Glutamatergic neuron (in vitro differentiated cells): ENCODE results near the gene STK17B. TPM values are rescaled to one million over a fixed set of nuclear protein-coding genes. Genes with fewer than 3 reads are reported as not detected.

Source experiments
- DNase-seq: peaks from one replicate; pipeline ENCODE4 v3.0.0; 2022
- H3K27ac Mint-ChIP-seq: one replicate; pipeline ENCODE4 v1.8.0; 2020; ENCODE audit warnings: mild to moderate bottlenecking, mixed read lengths, inconsistent platforms; ENCODE audit not compliant: unreplicated experiment
- H3K27me3 Mint-ChIP-seq: one replicate; pipeline ENCODE4 v1.8.0; 2020; ENCODE audit warnings: mild to moderate bottlenecking, moderate library complexity, mixed read lengths, inconsistent platforms; ENCODE audit not compliant: unreplicated experiment
- H3K36me3 Mint-ChIP-seq: one replicate; pipeline ENCODE4 v1.8.0; 2020; ENCODE audit warnings: mild to moderate bottlenecking, mixed read lengths, inconsistent platforms; ENCODE audit not compliant: unreplicated experiment
- H3K4me1 Mint-ChIP-seq: one replicate; pipeline ENCODE4 v1.8.0; 2020; ENCODE audit warnings: mild to moderate bottlenecking, low read depth, mixed read lengths, inconsistent platforms; ENCODE audit not compliant: unreplicated experiment
- H3K4me3 Mint-ChIP-seq: one replicate; pipeline ENCODE4 v1.8.0; 2020; ENCODE audit warnings: mild to moderate bottlenecking, mixed read lengths, inconsistent platforms; ENCODE audit not compliant: unreplicated experiment
- H3K9me3 Mint-ChIP-seq: one replicate; pipeline ENCODE4 v1.8.0; 2020; ENCODE audit warnings: mild to moderate bottlenecking, moderate library complexity, mixed read lengths, inconsistent platforms; ENCODE audit not compliant: unreplicated experiment
- CTCF ChIP-seq: fragments of 200-600 bp; sonication (generic); IDR thresholded peaks from one replicate; pipeline ENCODE4 v1.5.0; 2021; ENCODE audit not compliant: partially characterized antibody, unreplicated experiment
- total RNA-seq: library from RNA; stranded (reverse); fragmentation: NEBNext Ultra II Directional; extraction: Animal tissue kit (Norgen Biotek cat#: 25700); gene quantifications from one replicate; pipeline ENCODE4 v1.2.1, GENCODE V29; 2021; ENCODE audit not compliant: unreplicated experiment

STK17B gene
- total RNA-seq, 1 donor from 2014 or later, result 2.5 TPM

- H3K4me3 Mint-ChIP-seq, result no peak overlapping the region
- TF ChIP-seq CTCF, result no peak
- H3K9me3 Mint-ChIP-seq, result no peaks in the 10 kb centered on the region
- H3K27me3 Mint-ChIP-seq, result no peaks in the 10 kb centered on the region
- no peak for DNase-seq
- H3K36me3 Mint-ChIP-seq, result no peaks in the 10 kb centered on the region
- no peak overlapping the region for H3K27ac Mint-ChIP-seq
- H3K4me1 Mint-ChIP-seq, result no peaks in the 10 kb centered on the region
Measured at GRCh38 chr2:196103626-196104025, 67.8 kb downstream of the STK17B start.

GRCh38 chr2:196101325-196101991 lies 69.9 kb downstream of the STK17B start:
- no peak for TF ChIP-seq CTCF
- Mint-ChIP-seq H3K9me3 (no peaks in the 10 kb centered on the region), H3K27ac (no peak overlapping the region), H3K27me3 (no peaks in the 10 kb centered on the region), H3K4me1 (no peaks in the 10 kb centered on the region), H3K4me3 (no peak overlapping the region), H3K36me3 (no peaks in the 10 kb centered on the region)
- no peak for DNase-seq

- H3K9me3 Mint-ChIP-seq, result no peaks in the 10 kb centered on the region
- no peak overlapping the region for H3K27ac Mint-ChIP-seq
- no peaks in the 10 kb centered on the region for H3K4me1 Mint-ChIP-seq
- DNase-seq, result no peak
- no peaks in the 10 kb centered on the region for H3K27me3 Mint-ChIP-seq
- H3K36me3 Mint-ChIP-seq, result no peaks in the 10 kb centered on the region
- no peak for TF ChIP-seq CTCF
- no peak overlapping the region for H3K4me3 Mint-ChIP-seq
Measured at GRCh38 chr2:196099916-196100315, 71.5 kb downstream of the STK17B start.

- Mint-ChIP-seq H3K36me3 (peaks cover 5% of the 10 kb centered on the region), H3K4me3 (no peak overlapping the region), H3K27ac (no peak overlapping the region), H3K9me3 (no peaks in the 10 kb centered on the region), H3K4me1 (no peaks in the 10 kb centered on the region), H3K27me3 (no peaks in the 10 kb centered on the region)
- no peak for DNase-seq
- no peak for TF ChIP-seq CTCF
Measured at GRCh38 chr2:196097864-196098660, 73.3 kb downstream of the STK17B start.
